GM19193 (cell line): ENCODE data around the gene TCF12.

ENCODE experiments used
- POLR2A ChIP-seq: IDR thresholded peaks from 4 replicates; pipeline ENCODE4 v1.6.1; 2011; ENCODE audit not compliant: insufficient read depth, insufficient read length; ENCODE audit errors: extremely low read depth

Gene TCF12

GRCh38 chr15:57312006-57312317, 393.5 kb downstream of the TCF12 start:
- TF ChIP-seq POLR2A, result no peak

- TF ChIP-seq POLR2A, result no peak
These were observed 394.1 kb downstream of the TCF12 start for GRCh38 chr15:57312318-57313133.

DNA sequence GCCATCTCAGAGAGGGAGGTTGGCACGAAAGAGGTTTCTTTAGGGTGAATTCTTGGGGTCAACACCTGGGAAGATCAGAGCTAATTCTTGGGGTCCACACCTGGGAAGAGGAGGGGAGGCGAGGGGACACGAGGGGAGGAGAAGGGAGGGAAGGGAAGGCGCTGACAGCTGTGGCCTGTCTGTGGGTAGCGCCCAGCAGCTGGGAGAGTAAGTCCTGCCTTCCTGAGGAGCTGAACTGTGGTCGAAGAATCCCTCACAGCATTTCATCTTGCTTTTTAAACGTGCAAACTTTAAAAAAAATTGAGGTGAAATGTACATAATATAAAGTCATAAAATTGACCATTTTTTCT, 394.7 kb downstream of the TCF12 start:
- no peak for TF ChIP-seq POLR2A

DNA sequence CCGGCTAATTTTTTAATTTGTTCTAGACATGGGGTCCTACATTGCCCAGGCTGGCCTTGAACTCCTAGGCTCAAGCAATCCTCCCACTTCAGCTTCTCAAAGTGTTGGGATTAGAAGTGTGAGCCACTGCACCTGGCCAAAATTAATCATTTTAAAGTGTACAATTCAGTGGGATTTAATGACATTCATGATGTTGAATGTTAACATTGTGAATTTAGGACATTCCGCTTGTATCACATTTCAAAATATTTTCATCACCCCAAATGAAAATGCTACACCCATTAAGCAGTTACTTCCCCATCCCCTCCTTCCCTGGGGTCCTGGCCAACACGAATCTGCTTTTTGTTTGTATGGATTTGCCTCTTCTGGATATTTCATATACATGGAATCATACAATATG, 395.8 kb downstream of the TCF12 start:
- no peak for TF ChIP-seq POLR2A

DNA sequence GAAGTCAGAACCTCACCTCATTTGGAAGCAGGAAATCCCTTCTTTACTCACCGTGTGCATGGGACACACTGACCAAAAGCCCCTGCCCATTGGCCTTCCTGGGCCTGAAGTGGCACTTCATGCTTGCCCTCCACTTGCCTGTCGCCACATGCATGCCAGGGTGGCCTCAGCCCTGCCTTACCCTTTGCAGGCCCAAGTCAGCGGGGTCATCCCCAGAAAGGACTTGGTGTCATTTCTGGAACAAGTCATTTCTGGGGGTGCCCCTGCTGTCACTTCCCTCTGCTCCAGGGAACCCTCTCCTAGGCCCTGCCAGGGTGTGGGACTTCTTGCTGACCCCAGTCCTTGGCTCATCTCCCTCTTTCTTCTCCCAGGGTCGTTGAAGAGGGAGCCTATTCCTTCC, 398.0 kb downstream of the TCF12 start:
- no peak for TF ChIP-seq POLR2A

- TF ChIP-seq POLR2A, result no peak
These were observed 400.9 kb downstream of the TCF12 start for GRCh38 chr15:57319226-57319918.

DNA sequence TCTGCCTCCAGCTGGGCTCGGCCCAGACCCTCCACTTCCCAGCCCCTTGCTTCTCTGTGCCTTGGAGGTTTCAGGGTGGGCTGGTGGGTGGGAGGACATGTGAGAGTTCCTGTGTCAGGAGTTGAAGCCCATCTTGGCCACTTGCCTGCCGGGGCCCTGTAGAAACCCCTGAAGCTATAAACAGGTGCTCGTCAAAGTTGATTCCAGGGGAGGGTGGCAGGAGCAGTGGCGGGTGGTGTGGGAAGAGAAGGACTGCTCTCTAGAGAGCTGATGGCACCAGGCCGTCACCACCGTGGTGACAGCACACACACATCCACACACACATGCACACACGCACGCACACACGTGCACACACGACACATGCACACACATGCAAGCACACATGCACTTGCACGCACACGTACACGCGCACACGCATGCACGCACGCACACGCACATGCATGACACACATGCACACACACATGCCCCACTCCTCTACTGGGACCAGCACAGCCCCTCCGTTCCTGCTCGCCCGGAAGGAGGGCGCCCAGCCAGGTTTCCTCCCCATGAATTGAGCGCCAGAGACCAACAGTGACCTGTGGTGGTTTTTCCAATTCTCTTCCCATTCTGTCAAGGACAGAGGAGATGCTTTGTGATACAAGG, 401.6 kb downstream of the TCF12 start:
- no peak for TF ChIP-seq POLR2A

DNA sequence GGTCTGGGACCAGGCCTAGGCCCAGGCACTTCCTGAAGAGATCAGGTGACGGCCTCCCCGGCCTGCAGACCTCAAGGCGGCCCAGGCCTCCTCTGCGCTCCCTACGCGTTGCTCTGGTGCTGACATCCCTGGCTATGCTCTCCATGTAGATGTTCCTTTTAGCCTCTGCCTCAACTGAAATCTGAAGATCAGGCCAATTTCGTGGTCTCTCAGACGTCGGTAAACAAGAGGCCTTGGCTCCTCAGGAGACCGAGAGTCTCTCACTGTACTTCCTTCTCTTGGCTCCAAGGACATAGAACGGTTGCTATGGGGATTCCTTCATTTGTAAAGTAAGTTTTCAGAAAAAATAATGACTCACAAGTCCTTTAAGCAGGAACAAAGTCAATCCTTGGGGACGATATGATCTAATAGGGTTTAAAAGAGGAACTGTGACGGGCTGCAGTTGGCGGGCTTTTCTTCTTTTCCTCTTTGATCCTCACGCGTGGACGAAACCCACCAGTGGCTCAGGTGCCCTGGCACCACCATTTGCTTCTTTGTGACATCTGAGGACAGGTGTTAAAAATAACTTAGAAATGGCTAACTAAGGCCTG, 402.3 kb downstream of the TCF12 start:
- no peak for TF ChIP-seq POLR2A

GRCh38 chr15:57321485-57321884, 403.0 kb downstream of the TCF12 start:
- no peak for TF ChIP-seq POLR2A

DNA sequence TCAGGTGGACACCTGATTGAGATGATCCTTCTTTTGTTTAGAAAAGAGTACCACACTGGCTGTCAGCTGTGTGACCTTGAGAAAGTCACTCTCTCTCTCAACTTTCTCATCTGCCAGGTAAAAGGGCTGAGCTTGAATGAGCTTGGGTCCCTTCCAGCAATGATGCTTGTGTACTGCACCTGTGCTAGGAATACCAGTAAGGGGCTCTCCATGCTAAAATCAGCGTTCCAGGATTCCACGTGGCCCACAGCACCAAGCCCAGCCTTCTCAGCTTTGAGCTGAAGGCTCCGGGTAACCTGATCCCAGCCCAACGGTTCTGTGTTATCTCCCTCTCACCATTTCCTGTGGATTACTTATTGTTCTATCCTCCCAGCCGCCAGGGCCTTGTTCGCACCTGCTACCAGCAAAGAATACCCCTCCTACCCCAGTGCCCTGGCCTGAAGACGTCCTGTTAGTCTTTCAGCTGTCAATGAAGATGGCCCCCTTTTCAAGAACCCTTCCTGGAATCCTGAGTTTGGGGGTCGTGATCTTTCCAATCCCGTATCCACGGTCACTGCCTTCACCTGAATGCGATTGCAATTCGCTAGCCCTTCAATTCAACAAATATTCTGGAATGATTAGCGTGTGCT, 403.6 kb downstream of the TCF12 start:
- no peak for TF ChIP-seq POLR2A

GRCh38 chr15:57322602-57323250, 404.3 kb downstream of the TCF12 start:
- TF ChIP-seq POLR2A, result no peak

DNA sequence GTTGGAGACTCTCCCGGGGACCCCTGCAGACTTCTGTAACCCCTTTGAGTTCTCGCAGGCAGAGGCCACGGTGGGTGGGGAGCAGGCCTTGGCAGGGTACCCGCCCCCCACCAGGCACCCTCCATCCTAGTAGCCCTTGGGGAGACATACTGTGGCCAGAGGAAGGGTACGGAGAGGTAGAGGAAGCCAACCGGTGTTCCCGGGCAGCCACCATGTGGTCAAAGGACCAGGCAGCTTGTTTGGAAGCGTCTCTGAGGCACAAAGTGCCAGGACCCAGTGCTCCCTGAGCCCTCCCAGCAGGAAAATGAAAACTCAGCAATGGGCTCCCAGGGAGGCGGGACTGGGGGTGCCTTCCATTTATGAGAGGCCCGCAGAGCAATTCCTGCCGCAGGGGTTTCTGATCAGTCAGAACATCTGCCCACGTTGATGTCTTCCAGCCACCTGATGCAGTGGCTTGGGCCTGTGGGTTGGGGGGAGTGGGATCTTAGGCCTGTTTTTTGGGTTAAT, 404.9 kb downstream of the TCF12 start:
- TF ChIP-seq POLR2A, result no peak

GRCh38 chr15:57323806-57324589, 405.6 kb downstream of the TCF12 start:
- no peak for TF ChIP-seq POLR2A

DNA sequence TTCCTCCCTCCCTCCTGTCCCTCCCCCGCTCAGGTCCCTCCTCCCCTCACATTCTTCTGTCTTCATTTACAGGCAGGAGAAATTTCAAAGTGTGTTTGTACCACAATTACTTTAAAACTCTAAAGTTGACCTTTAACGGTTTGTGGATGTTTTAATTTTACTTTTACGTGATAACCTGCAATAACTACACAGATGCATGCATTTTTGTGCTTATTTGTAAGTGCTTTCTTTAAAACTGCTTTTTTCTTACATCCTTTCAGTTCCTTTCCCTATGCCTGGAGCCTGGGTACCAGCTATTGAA, 406.1 kb downstream of the TCF12 start:
- no peak for TF ChIP-seq POLR2A

DNA sequence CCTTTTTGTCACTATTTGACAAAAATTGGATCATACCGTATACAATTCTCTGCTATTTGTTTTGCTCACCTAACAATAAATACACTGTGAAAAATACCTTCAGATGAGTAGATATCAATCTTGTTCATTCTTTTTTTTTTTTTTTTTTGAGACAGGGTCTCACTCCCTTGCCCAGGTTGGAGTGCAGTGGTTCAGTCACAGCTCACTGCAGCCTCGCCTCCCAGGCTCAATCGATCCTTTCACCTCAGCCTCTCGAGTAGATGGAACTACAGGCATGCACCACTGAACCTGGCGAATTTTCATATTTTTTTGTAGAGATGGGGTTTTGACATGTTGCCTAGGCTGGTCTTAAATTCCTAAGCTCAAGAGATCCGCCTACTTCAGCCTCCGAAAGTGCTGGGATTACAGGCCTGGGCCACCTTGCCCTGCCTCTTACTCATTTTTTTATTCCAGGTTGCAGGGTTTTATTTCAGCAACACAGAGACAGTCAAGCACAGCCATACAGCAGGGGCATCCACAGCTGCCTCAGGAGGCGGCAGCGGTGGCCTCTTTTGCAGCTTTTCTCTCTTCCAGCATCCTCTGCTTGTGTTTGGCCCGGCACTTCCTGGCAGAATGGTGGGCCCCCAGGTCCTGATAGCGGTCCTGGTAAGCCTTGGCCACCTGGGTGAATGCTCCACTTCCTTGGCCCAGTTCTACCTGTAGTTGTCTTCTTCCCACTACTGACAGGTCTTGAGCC, 406.7 kb downstream of the TCF12 start:
- TF ChIP-seq POLR2A, result no peak
